NCI-H460 (cell line): ENCODE measurements around the gene SLC25A18. TPM values are rescaled to one million over a fixed set of nuclear protein-coding genes. Genes with fewer than 3 reads are reported as not detected.
"Not testable (repeated sequence)": the region's sequence is repeated elsewhere in the genome, so short reads cannot be mapped to it uniquely, and the experiment has no call there.

Source experiments
- DNase-seq: peaks from one replicate; pipeline ENCODE4 v3.0.0-alpha.2; 2016; ENCODE audit warnings: low read depth; ENCODE audit errors: extremely low read depth
- total RNA-seq: library from RNA; depleted of rRNA; stranded (reverse); fragments of >200 nt; shearing (Covaris generic); gene quantifications from 2 replicates; pipeline ENCODE4 v1.2.3, GENCODE V29; 2014

Gene SLC25A18
- total RNA-seq, 1 experiment from 2014 or later: 0.97 TPM

GRCh38 chr22:17603668-17604067, 40.4 kb downstream of the SLC25A18 start:
- DNase-seq: no peak

- no peak for DNase-seq
Observed at GRCh38 chr22:17606496-17606895, 43.2 kb downstream of the SLC25A18 start.

DNA sequence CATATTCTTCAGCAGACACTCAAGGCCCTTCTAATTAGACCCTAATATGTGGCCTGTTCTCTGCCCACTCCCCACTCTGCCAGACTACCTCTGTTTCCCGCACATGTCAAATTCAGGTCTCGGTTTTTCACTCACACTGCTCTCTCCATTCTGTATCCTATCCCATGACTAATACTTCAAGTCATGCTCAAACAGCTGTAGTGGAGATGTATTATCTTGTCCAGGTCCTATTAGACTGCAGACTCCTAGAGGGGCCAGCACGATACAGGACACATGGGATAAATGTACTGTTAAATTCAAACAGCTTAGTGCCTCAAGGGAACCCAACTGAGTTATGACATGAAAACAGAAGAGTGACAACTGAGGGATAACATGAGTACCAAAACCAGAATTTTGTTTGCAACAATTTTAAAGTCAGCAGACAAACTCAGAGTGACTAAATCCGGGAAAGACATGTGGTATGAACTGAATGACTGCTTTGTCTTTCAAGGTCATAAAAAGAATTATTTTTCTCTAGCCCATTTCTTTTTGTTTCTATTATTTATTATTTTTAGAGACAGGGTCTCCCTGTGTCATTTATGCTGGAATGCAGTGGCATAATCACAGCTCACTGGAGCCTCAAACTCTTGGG, 44.7 kb downstream of the SLC25A18 start:
- no peak for DNase-seq

- no peak for DNase-seq
Observed at GRCh38 chr22:17612057-17612456, 48.8 kb downstream of the SLC25A18 start.

DNA sequence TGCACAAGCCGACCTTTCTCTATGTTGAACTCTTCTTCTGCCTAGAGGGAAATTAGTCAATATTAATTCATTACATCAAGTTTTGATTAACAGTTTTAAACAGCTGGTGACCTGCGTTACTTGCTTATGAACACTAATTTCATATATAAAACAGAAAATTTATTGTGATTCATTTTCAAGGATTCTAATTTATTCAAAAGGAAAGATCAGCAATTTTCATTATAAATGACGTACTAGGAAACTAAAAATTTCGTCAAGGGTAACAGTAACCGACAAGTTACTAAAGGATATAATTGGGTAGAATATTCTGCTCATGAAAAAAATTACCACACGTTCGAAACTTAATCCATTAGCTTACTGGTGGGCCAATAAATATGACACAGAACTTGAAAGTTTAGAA, 50.0 kb downstream of the SLC25A18 start:
- no peak for DNase-seq

DNA sequence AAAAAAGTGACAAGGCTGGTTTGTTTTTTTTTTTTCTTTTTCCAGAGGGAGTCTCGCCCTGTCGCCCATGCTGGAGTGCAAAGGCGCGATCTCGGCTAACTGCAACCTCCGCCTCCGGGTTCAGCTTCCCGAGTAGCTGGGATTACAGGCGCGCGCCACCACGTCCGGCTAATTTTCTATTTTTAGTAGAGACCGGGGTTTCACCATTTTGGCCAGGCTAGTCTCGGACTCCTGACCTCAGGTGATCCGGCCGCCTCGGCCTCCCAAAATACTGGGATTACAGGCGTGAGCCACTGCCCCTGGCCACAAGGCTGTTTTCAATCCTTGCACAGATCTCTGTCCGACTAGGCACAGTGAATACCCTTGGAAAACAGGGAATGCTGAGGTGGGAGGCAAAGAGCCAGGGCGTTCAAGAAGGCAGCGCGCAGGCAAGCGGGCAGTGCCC, 64.7 kb downstream of the SLC25A18 start:
- no peak for DNase-seq

DNA sequence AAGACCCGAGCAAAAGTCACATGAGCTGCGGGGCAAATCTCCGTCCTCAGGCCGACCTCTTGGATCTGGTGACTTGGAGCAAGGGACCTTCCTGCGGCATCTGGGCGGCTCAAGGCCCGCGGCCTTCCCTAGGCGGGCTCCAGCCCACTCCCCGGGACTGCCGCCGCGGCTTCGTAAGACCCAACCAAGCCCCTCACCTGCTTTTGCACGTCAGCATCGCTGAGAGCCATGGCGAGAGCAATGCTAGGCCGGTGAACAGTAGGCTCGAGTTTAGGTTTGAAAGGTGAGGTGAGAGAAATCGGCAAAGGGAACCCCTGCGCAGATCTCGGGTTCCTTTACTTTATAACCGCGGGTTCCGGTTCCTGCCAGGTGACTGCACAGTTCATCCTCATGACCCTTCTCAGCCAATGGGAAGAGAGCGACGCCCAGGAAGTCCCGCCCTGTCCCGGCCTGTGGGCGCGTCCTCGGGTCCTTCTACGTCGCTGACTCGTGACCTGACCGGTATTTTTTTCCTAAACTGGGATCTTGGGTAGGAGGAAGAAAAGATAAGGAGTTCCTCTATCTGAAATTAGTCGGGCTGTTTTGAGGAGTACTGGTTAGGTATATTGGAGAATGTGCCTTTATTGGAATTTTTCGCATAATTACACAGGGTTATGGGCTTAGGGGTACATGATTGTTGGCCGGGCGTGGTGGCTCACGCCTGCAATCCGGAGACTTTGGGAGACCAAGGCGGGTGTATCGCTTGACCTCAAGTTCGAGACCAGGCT, 65.3 kb downstream of the SLC25A18 start, which contains the start of gene ATP6V1E1:
TSS of gene ATP6V1E1 (minus strand) at position 344 of the 767 bp plus-strand sequence. CDS start at position 230, 114 bp downstream.
- peak; percentile 90 for DNase-seq

DNA sequence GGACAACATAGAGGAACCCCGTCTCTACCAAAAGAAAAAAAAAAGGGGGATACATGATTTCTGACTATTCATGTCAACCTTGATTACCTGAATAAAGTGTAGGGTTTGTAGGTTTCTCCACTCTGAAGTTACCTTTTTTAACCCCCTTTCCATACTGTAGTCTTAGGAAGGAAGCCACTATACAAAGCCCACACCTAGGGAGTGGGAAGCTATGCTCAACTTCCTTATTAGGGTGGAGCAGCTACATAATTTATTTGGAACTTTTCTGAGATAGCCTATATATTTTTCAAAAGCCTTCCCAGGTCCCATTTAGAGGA, 65.8 kb downstream of the SLC25A18 start:
- no peak for DNase-seq

DNA sequence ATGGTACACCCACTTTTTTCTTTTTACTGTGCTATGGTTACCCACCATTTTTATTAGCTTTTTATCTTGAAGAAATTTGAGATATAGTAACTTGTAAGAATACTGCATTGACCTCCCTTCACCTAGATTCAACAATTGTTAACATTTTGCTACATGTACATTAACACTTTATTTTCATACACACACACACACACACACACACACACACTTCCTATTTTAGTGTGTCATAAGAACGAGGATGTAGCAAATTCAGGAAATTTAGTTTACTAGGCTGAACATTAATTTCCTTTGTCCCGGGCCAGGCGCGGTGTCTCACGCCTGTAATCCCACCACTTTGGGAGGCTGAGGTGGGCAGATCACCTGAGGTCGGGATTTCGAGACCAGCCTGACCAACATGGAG, 66.3 kb downstream of the SLC25A18 start:
- no peak for DNase-seq

DNA sequence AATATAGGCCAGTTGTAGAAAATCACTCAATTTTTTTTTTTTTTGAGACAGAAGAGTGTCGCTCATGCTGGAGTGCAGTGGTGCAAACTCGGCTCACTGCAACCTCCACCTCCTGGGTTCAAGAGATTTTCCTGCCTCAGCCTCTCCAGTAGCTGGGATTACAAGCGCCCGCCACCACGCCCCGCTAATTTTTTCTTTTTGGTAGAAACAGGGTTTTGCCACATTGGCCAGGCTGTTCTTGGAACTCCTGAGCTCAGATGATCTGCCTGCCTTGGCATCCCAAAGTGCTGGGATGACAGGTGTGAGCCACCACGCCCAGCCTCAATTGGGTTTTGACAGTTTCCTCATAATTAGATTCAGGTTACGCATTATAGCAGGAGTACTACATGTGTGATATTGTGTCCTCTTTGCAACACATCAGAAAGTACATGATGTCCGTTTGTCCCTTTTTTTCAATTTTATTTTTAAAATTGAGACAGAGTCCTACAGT, 67.8 kb downstream of the SLC25A18 start:
- no peak for DNase-seq

- peak; percentile 15 for DNase-seq
Observed at GRCh38 chr22:17633217-17633997, 70.1 kb downstream of the SLC25A18 start.

DNA sequence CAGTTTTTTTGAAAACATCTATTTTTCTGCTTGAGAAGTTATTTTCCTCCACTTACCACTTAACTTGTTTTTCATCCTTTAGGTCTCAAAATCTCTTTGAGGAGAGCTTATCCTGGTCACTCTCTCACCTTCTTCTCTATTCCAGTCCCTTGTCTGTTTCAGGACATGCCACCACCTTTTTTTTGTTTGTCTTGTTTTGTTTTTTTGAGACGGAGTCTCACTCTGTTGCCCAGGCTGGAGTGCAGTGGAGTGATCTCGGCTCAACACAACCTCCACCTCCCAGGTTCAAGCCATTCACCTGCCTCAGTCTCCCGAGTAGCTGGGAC, 70.7 kb downstream of the SLC25A18 start:
- DNase-seq: no peak

GRCh38 chr22:17634696-17635095, 71.4 kb downstream of the SLC25A18 start:
- no peak for DNase-seq

GRCh38 chr22:17636850-17637249, 73.6 kb downstream of the SLC25A18 start:
- DNase-seq: not testable (repeated sequence)

DNA sequence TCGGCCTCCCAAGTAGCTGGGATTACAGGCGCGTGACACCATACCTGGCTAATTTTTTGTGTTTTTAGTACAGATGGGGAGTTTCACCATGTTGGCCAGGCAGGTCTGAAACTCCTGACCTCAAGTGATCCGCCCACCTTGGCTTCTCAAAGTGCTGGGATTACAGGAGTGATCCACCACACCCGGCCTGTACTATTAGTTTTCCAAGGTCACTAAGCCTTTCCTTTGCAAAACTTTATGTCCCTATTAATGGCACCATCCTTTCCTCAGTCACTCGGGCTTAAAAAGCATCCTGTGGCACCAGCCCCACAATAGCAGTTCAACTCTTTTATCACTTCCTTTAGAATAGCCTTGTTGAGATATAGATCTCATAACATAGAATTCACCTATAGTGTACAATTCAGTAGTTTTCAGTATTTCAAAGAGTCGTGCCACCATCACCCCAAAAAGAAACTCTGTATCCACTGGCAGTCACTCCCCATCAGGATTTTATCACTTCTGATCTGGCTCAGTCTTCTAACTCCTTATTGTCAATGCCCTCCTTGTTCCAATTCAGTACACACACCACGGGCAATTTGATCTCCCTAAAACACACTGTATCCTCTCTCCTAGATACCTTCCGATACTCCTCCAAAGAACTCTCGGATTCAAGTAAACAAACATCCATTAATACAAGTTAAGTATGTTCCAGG, 74.3 kb downstream of the SLC25A18 start:
- DNase-seq: no peak

- DNase-seq: no peak
Observed at GRCh38 chr22:17638182-17638431, 74.8 kb downstream of the SLC25A18 start.

- DNase-seq: peak; percentile 77
Observed at GRCh38 chr22:17638432-17639246, 75.3 kb downstream of the SLC25A18 start, which contains the start of gene BCL2L13. TSS of gene BCL2L13 (plus strand) at chr22:17638757. CDS start at chr22:17655712, 16,955 bp downstream.

DNA sequence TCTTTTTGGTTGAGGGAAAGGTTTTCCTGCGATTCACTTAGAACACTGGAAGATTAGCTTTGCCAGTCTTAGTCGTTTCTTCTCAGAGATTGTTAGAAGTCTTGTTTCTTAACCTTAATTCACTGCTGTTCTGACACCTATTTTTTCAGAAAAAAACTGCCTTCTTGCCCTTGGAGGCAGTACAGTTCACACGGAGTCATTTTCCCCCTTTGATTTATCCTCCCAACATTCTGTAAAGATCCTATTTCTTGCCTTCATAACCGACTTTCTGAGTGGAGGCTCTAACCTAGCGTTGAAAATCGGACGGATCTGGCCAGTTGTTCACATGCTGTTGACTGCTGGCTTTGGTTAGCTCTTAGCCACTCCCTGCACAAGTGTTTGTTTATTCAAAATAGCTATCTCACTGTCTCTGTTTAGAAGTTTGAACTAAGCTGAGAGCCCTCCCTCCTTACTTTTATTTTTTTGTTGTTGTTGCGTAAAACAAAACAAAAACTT, 76.0 kb downstream of the SLC25A18 start:
- peak; percentile 50 for DNase-seq
